GM21528 (cell line): Measurements from ENCODE around the gene SORCS2.
"Not testable (repeated sequence)": the region's sequence is repeated elsewhere in the genome, so short reads cannot be mapped to it uniquely, and the experiment has no call there.

Experiments used
- ATAC-seq: cut with Tn5 transposase; IDR thresholded peaks from one replicate; pipeline ENCODE4 v1.9.1; 2021; ENCODE audit warnings: mild to moderate bottlenecking, moderate library complexity; ENCODE audit not compliant: unreplicated experiment, low FRiP score

Gene SORCS2

DNA sequence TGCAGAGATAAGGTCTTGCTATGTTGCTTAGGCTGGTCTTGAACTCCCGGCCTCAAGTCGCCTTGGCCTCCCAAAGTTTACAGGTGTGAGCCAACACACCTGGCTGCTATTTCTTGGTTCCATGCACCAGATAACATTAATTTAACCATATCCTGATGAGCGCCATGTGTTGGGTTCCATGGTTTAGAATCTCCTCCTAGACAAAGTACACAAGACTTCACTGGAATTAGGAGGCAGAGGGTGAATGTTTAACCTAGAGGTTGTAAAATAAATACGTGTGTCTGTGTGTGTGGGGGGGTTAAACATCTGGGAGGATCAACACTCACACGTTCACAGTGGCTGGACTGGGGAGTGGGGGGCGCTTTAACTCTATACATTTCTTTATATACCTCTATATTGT lies 32.4 kb upstream of the SORCS2 start:
- no peak for ATAC-seq

DNA sequence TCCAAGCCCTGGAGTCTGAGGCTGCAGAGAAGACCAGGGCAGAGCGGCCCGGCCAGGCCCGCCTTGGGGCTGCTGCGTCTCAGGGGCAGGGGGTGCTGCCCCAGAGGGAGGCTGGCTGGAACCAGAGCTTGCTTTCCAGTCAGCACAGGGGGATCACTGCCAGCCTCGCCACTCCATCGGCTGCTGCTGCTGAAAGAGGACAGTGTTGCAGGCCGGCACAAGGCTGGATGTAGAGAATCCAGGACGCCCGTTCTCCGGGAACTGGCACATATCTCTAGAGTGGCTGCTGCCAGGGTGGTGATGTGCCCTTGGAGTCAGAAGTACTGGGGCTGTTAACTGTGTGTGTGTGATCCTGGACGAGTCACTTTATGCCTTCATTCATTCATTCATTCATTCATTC lies 31.9 kb upstream of the SORCS2 start:
- no peak for ATAC-seq

DNA sequence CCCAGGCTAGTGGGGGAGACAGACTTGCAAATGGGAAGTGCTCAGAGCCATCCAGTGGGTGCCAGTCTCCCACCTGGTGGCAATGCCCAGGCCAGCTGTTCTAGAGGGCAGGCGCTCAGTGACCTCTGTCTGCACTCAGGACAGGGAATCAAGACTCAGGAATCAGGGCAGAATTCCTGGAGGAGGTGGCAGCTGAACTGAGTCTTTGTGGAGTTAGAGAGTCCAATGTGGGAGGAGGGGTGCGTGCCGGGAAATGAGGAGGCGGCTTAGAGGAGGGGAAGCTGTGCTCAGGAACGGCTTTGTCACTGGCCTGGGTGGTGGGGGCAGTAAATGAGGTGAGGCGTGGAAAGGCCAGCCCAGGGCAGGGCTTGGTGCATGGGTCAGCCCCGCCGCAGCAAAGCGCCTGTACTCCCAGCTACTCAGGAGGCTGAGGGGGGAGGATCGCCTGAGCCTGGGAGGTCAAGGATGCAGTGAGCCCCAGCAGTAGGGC lies 31.3 kb upstream of the SORCS2 start:
- no peak for ATAC-seq

DNA sequence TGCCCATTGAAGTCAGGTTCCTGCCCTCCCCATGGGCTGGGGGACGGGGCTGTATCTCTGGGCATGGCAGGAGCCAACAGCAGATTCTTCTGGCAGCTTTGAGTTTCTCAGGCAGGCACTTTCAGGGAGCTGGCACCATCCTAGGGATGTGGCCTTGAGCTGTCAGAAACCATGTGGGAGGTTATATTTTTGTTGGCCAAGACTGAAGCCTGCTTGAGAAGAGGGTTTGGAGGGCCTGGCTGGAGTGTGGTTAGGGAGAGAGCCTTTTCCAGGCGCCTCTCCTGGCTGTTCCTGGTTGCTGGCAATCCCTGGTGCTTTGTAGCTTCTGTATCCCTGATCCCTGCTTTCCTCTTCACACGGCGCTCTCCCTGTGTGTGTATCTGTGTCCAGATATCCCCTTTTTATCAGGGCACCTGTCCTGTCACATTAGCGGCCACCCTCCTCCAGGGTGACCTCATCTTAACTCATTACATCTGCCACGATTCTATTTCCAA lies 30.6 kb upstream of the SORCS2 start:
- no peak for ATAC-seq

DNA sequence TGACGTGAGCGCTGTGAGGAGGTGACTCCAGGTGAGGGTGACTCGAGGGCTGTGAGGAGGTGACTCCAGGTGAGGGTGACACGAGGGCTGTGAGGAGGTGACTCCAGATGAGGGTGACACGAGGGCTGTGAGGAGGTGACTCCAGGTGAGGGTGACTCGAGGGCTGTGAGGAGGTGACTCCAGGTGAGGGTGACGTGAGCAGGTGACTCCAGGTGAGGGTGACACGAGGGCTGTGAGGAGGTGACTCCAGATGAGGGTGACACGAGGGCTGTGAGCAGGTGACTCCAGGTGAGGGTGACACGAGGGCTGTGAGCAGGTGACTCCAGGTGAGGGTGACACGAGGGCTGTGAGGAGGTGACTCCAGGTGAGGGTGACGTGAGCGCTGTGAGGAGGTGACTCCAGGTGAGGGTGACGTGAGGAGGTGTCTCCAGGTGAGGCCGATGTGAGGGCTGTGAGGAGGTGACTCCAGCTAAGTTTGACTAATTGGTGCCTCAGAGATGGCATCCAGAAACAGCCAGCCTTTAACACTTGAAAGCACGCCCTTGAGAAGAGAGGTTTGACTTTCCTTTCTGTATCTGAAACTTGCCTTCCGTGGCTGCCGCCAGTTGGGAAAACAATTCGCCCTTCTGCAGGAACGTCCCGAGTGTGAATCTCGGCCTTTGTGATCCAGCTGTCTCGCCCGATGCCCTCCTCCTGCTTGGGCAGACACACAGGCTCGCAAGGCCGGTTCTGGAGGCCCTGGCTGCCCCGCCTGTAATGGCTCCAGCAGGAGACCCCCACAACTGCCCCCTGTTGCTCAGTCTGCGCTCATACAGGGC lies 27.1 kb upstream of the SORCS2 start:
- ATAC-seq = not testable (repeated sequence)

DNA sequence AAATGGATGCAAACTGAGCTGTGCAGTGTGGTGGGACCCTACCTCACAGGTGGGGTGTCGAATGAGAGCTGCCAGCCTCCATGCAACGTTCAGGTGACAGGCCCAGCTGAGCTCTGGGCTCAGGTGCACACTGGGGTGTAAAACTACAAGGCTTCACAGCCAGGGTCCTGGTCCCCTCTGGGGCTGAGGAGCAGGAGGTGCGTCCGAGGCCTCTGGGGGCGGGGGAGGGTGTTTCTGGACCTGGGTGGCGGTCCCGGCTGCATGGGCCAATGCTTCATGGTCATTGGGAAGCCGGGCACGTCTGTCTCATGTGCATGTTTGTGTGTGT lies 26.5 kb upstream of the SORCS2 start:
- ATAC-seq = no peak

DNA sequence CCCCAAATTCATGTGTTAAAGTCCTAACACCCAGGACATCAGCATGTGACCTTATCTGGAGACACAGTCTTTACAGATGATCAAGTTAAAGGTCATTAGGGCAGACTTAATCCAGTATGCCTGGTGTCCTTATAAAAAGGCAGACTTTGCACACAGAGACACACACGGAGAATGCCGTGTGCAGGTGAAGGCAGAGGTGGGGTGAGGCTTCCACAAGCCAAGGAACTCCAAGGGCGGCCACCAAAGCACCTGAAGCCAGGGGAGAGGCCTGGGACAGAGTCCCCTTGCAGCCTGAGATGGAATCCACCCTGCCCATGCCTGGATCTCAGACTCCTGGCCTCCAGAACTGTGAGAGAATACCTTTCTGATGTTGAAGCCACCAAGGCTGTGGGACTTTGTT lies 26.1 kb upstream of the SORCS2 start:
- no peak for ATAC-seq

DNA sequence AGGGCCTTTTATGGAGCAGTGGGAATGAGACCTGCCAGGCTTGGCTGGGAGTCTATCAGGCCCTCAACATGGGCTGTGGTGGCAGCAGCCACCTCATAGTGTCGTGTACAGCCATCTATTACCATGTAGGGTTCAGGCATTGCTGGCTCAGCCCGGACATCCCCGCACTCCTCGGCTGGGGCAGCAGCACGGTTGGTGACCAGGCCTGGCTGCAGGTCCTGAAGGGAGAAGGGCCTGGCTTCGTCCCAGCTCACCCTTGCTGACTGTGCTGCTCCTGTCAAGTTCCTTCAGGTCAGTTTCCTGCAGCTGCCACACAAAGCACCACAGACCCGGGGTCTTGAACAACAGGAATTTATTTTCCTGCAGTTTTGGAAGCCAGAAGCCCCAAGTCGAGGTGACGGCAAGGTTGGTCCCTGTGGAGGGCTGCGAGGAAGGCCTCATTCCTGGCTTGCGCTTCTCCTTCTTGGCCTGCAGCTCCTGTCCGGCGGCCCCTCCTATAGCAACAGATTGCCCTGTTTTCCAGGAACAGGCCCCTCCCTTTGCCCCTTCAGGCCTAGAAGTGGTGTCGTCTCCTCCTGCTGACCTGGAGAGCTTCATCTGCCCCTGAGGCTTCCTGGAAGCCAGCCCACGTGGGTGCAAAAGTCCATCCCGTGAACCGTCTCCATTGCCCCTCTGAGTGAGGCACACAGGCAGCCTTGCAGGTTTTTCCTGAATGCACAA lies 25.2 kb upstream of the SORCS2 start:
- no peak for ATAC-seq

DNA sequence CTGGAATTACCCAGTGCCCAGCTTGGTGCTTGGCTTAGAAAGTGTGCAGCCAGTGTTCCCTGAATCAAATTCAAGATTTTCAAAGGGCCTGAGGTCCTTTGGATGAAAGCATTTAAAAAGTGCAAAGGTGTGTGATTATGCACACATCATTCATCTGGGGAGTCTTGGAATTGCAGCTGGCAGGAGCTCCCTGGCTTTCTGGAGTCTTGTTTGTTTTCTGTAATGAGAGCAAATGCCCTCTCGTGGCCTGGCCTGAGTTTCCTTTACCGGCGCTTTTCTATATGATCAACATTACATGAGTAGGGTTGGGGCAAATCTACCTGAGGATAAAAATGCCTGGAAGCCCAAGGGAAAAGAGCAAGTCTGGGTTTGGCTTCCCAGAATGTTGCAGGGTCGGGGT lies 24.6 kb upstream of the SORCS2 start:
- no peak for ATAC-seq

DNA sequence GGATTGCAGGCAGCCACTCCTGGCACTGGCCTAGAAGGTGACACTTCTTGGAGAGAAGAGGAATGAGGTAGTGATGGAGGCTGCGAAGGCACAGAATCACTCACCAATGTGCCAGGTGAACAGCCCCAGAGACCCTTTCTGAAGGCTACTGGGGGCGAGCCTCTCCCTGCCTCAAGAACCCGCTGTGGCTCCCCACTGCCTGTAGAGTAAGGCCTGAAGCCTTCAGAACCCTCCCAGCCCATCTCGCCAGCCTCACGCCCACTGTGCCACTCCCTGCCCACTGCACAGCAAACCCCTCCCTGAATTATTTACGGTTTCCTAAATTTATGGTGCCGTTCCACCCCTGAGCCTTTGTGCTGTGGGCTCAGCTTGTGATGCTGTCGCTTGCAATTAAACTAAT lies 24.2 kb upstream of the SORCS2 start:
- ATAC-seq = no peak

DNA sequence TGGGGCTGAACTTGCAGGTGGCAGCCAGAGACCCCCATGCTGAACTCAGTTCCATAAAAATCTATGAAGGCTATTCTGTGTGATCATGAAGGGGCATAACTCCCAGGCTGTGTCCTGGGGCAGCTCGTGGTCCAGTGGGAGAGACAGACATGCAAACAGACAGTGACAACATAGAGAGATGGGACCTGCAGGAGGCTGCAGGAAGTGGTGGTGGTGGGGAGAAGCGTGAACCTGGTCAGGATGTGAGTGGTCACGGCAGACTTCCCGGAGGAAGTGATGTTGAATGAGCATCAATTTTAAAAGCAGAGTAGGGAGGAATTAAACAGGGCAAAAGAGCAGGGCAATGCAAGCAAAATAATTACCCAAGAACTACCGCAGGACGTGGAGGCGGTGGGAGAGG lies 23.2 kb upstream of the SORCS2 start:
- no peak for ATAC-seq

DNA sequence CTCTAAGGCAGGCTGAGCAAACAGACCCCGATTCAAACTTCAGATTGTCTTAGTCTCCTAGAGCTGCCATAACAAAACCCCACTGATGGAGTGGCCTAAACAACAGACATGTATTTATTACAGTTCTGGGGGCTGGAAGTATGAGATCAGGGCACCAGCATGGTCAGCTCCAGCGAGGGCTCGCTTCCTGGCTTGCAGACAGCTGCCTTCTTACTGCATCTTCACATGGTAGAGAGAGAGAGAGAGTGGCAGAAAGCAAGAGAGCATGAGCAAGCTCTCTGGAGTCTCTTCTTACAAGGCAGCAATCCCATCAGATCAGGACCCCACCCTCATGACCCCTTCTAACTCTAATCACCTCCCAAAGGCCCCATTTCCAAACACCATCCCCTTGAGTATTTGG lies 22.3 kb upstream of the SORCS2 start:
- no peak for ATAC-seq

DNA sequence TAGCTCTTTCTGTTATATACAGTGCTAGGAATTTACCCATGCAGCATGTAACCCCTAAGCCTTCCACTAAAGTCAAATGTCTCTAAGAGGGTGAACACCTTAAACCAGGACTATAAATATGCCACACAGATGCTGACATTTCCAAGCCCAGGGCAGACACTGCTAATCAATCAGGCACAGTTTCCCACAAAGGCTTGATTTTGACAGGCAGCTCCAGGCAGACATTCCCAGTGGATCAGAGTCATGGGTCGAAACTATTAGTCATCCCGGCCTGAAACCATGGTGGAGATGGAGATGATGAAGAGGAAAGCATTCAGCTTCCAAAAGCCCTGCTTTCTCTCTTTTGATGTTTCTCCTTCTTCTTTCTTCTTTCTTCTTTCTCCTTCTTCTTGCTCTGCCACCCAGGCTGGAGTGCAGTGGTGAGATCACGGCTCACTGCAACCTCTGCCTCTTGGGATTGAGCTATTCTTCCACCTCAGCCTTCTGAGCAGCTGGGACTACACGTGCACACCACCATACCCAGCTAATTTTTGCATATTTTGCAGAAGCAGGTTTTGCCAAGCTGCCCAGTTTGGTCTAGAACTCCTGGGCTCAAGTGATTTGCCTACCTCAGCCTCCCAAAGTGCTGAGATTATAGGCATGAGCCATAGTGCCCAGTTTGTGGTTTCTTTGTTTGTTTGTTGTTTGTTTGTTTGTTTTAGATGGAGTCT lies 21.0 kb upstream of the SORCS2 start:
- ATAC-seq = no peak

DNA sequence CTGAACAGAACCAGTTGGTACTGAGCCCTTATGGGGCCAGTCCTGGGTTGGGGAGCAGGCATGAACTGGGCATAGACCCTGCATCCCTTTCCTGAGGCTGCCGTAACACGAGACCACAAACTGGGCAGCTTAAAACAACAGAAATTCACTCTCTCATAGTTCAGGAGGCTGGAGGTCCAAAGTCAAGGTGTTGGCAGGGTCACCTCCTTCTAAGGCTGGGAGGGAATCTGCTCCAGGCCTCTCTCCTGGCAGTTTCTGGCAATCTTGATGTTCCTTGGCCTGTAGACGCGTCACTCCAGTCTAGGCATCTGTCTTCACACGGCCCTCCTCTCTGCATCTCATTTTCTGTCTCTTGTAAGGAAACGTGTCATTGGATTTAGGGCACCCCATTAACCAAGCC lies 19.8 kb upstream of the SORCS2 start:
- ATAC-seq = no peak

DNA sequence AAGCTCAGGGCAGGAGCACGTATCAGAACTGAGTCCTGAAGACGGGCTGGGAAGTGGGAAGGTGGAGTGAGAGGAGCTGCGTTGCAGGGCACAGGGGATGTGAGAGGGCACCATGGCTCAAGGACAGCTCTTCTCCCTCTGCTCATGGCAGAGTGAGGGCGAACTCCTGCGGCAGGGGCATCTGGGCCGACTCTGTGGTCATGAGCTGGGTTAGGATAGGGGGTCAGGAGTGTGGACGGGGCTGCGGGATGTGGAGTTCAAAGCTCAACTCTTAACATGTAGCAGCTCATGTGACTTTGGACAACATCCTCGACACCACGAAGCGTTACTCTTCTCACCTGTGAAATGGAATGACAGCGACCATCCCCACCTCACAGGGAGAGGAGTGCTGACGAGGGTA lies 19.4 kb upstream of the SORCS2 start:
- no peak for ATAC-seq

DNA sequence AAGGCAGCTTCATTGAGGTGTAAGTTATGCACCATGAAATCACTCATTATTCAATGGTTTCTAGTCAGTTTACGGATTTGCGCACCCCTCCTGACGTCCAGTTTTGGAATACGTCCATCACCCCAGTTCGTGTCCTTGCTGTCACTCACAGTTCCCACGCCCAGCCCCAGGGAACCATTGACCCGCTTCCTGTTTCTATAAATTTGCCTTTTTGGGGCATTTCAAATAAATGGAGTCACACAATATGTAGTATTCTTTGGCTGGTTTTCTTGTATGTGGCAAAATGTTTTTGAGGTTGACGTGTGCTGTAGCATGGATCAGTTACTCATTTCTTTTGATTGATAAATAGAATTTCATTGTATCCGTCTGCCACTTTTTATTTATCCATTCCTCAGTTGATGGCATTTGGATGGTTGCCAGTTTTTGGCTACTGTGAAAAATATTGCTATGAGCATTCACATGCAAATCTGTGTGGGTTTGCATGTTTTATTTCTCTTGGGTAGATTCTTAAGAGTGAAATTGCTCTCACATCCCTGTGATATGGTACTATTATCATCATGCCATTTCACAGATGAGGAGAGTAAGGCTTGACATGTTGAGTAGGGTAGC lies 18.4 kb upstream of the SORCS2 start:
- ATAC-seq = no peak

DNA sequence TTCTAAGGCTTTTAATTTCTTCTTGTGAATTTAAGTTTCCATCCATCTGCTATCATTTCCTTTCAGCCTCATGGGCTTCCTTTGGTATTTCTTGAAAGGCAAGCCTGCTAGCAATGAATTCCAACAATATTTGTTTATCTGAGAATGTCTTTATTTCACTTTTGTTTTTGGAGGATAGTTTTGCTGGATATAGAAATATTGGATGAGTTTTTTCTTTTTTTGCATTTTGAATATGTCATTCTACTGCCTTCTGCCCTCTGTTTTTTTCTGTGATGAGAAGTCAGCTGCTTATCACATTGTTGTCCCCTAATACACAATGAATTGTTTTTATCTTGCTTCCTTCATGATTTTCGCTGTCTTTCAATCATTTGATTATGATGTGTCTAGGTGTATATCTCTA lies 13.2 kb upstream of the SORCS2 start:
- ATAC-seq = no peak

DNA sequence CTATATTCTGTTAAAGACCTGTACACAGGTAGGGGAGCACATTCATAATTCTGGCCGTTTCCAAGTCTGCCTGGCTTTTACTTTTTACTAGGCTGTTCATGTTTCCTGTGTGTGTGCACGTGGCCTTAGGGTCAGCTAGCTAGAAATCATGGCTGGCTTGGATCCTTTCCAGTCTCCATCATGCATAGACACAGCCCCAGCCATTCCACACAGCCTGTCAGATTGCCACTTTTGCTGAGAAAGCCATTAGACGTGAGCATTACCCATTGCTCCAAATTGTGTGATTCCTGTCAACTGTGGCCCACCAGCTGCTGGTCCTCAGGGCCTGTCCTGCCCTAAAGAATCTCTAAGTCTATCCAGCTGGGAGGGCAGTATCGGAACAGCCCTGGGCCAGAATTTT lies 11.4 kb upstream of the SORCS2 start:
- ATAC-seq = no peak

DNA sequence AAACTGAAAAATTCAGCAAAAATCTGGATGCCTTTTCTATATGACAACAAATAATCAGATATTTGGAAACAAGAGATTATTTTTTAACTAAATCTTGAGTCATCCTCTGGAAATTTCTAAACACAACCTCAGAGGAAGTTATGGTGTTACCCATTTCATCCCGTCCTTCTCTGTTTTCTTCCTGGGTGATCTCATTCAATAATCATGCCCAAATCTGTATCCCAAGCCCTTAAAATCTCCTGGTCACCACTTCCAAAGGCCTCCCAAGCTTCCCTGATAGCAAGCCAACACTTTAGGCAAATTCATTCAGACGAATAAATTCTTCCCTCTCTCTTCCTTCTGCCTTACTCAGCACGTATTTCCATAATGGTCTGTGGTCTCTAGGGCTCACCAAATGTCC lies 9.7 kb upstream of the SORCS2 start:
- ATAC-seq = no peak

DNA sequence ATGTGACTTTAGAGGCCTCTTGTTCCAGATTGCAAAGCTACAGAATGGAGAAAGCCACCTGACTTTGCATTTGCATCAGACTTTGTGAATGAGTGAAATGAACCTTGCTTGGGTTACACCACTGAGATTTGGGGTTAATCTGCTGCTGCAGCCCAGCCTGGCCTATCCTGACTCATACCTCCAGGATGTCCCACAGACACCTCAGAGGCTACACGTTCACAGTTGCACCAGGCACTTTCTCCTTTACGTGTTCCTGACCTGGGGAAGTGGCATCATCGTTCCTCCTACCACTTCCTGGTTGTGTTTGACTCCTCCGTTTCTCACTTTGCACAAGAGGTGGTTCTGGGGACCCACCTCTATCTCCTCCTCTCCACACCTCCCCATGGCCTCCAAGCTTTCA lies 9.2 kb upstream of the SORCS2 start:
- no peak for ATAC-seq
